Thyroid gland (tissue), 4 donors: Measurements from ENCODE around the gene C8G. TPM values are rescaled to one million over a fixed set of nuclear protein-coding genes. Genes with fewer than 3 reads are reported as not detected.

Experiments used
- DNase-seq, 2 donors: peaks; one replicate each; pipeline ENCODE4 v3.0.0-alpha.2; 2019
- H3K27ac ChIP-seq, 3 donors: fragments of 200-600 bp; sonication (generic); 1 replicate in 2 of 3; 2 replicates in 1 of 3; pipeline ENCODE4 v1.5.1; 2016 to 2019; ENCODE audit warnings: mild to moderate bottlenecking in 1 of 3, moderate library complexity in 1 of 3
- H3K27me3 ChIP-seq: fragments of 200-600 bp; sonication (generic); one replicate; pipeline ENCODE4 v1.5.1; 2019
- H3K36me3 ChIP-seq, 2 donors: fragments of 200-600 bp; sonication (generic); one replicate each; pipeline ENCODE4 v1.5.1; 2016 to 2019
- H3K4me1 ChIP-seq, 2 donors: fragments of 200-600 bp; sonication (generic); one replicate each; pipeline ENCODE4 v1.5.1; 2017 to 2019
- H3K4me3 ChIP-seq, 3 donors: fragments of 200-600 bp; sonication (generic); replicated peaks in 1 of 3; 1 replicate in 2 of 3; 2 replicates in 1 of 3; pipeline ENCODE4 v1.5.1; 2016; ENCODE audit warnings: mild to moderate bottlenecking in 1 of 3
- H3K9me3 ChIP-seq: fragments of 200-600 bp; sonication (generic); one replicate; pipeline ENCODE4 v1.5.1; 2017
- CTCF ChIP-seq, 6 experiments: fragments of 200-600 bp in 3 of 6; fragments of 450-650 bp in 3 of 6; sonication (generic) in 3 of 6; IDR thresholded peaks; one replicate each; pipeline ENCODE4 v1.5.1; 2016 to 2019; ENCODE audit warnings: antibody characterized with exemption in 6 of 6, mild to moderate bottlenecking in 2 of 6, inconsistent platforms in 1 of 6, moderate library complexity in 1 of 6
- POLR2A ChIP-seq, 2 donors: fragments of 450-650 bp; IDR thresholded peaks; one replicate each; pipeline ENCODE4 v1.6.1; 2017; ENCODE audit warnings: antibody characterized with exemption in 2 of 2, mild to moderate bottlenecking in 2 of 2, moderate library complexity in 1 of 2
- WGBS, 2 donors: methylation state at CpG; one replicate each; pipeline ENCODE4 v1.1.5; 2017; 5-methylcytosine and 5-hydroxymethylcytosine counted together
- intact Hi-C: fragments of 100-400 bp; cut with DNase I; formaldehyde crosslinking; loops from one replicate; pipeline ENCODE4 v1.15.1; 2023
- total RNA-seq, 4 donors: library from RNA; depleted of rRNA; stranded (reverse); fragments of >200 nt; gene quantifications; one replicate each; pipeline ENCODE4 v1.2.3, GENCODE V29; 2016

The C8G gene
- total RNA-seq, 4 donors from 2014 or later = 1.8 TPM; not detected in 3

- H3K27me3 ChIP-seq = no peaks in the 10 kb centered on the region
- no peak for TF ChIP-seq CTCF (IDR thresholded peaks at IDR 0.05)
- no peak for TF ChIP-seq POLR2A (IDR thresholded peaks at IDR 0.05)
- peaks cover 34 to 36% of the 10 kb centered on the region in 2 donors for H3K36me3 ChIP-seq
- peaks cover 18 to 28% of the 10 kb centered on the region in 2 donors for H3K4me1 ChIP-seq
- no peak overlapping the region for H3K27ac ChIP-seq
- WGBS, 2 donors = 40 to 55% methylated on average over 2 to 4 of the region's 16 CpGs
- DNase-seq = no peak
- intact Hi-C loops = loop anchor here (5.0 kb wide), 2 partner anchors 53 to 93 kb away; partner anchors contain the start of genes PHPT1 and TRAF2
- no peak overlapping the region for H3K4me3 ChIP-seq
- no peaks in the 10 kb centered on the region for H3K9me3 ChIP-seq
Observed at GRCh38 chr9:136939996-136940525, 5.0 kb upstream of the C8G start.

- no peaks in the 10 kb centered on the region for H3K27me3 ChIP-seq
- 95% methylated on average over 20 to 37 of the region's 42 CpGs for WGBS, 2 donors
- intact Hi-C loops = loop anchor here (5.0 kb wide), 2 partner anchors 53 to 93 kb away; partner anchors contain the start of genes PHPT1 and TRAF2
- H3K4me3 ChIP-seq = no peak overlapping the region
- H3K36me3 ChIP-seq = peaks cover 34 to 36% of the 10 kb centered on the region in 2 donors
- peaks cover 19 to 31% of the 10 kb centered on the region in 2 donors for H3K4me1 ChIP-seq
- H3K27ac ChIP-seq = no peak overlapping the region
- H3K9me3 ChIP-seq = no peaks in the 10 kb centered on the region
- no peak for TF ChIP-seq POLR2A (IDR thresholded peaks at IDR 0.05)
- no peak for TF ChIP-seq CTCF (IDR thresholded peaks at IDR 0.05)
- DNase-seq = no peak
Observed at GRCh38 chr9:136940526-136941230, 4.4 kb upstream of the C8G start.

- no peaks in the 10 kb centered on the region for H3K9me3 ChIP-seq
- 95 to 97% methylated on average over 37 to 45 of the region's 55 CpGs for WGBS, 2 donors
- TF ChIP-seq CTCF (IDR thresholded peaks at IDR 0.05) (no peak), POLR2A (IDR thresholded peaks at IDR 0.05) (no peak)
- H3K4me1 ChIP-seq = peaks cover 20 to 38% of the 10 kb centered on the region in 2 donors
- no peak for DNase-seq
- peaks cover 34 to 36% of the 10 kb centered on the region in 2 donors for H3K36me3 ChIP-seq
- intact Hi-C loops = loop anchor here (5.0 kb wide), 2 partner anchors 54 to 94 kb away; partner anchors contain the start of genes PHPT1 and TRAF2
- no peaks in the 10 kb centered on the region for H3K27me3 ChIP-seq
- H3K4me3 ChIP-seq = no peak overlapping the region
- H3K27ac ChIP-seq = no peak overlapping the region
Observed at GRCh38 chr9:136941231-136942111, 3.6 kb upstream of the C8G start.

GRCh38 chr9:136942112-136942880 lies 2.7 kb upstream of the C8G start:
- TF ChIP-seq CTCF (IDR thresholded peaks at IDR 0.05) (no peak), POLR2A (IDR thresholded peaks at IDR 0.05) (no peak)
- Histone ChIP-seq H3K4me3 (no peak overlapping the region), H3K9me3 (no peaks in the 10 kb centered on the region), H3K36me3 (peaks cover 34 to 36% of the 10 kb centered on the region in 2 donors), H3K27ac (no peak overlapping the region), H3K4me1 (peaks cover 23 to 38% of the 10 kb centered on the region in 2 donors), H3K27me3 (no peaks in the 10 kb centered on the region)
- no peak for DNase-seq
- intact Hi-C loops = loop anchor here (5.0 kb wide), 2 partner anchors 55 to 95 kb away; partner anchors contain the start of genes PHPT1 and TRAF2
- WGBS, 2 donors = 95 to 96% methylated on average over 32 to 35 of the region's 60 CpGs
